Hepatocyte (in vitro differentiated cells): ENCODE results near the gene NLK. TPM values are rescaled to one million over a fixed set of nuclear protein-coding genes. Genes with fewer than 3 reads are reported as not detected.

ENCODE experiments used
- DNase-seq: peaks from one replicate; pipeline ENCODE4 v3.0.0-alpha.2; 2016; ENCODE audit warnings: low spot score
- H2AFZ ChIP-seq: fragments of 200-600 bp; sonication (generic); 2 replicates; pipeline ENCODE4 v1.6.0; 2016; ENCODE audit warnings: antibody characterized with exemption, mild to moderate bottlenecking
- H3K27ac ChIP-seq: fragments of 200-600 bp; sonication (generic); 2 replicates; pipeline ENCODE4 v1.5.1; 2016; ENCODE audit warnings: mild to moderate bottlenecking
- H3K27me3 ChIP-seq: fragments of 200-600 bp; sonication (generic); 2 replicates; pipeline ENCODE4 v1.6.1; 2016
- H3K36me3 ChIP-seq: fragments of 200-600 bp; sonication (generic); replicated peaks from 2 replicates; pipeline ENCODE4 v1.5.1; 2016; ENCODE audit warnings: low read depth; ENCODE audit not compliant: insufficient read depth
- H3K4me1 ChIP-seq: fragments of 200-600 bp; sonication (generic); 2 replicates; pipeline ENCODE4 v1.5.1; 2016; ENCODE audit warnings: mild to moderate bottlenecking, moderate library complexity; ENCODE audit not compliant: insufficient read depth
- H3K4me2 ChIP-seq: fragments of 200-600 bp; sonication (generic); 2 replicates; pipeline ENCODE4 v1.6.0; 2016
- H3K4me3 ChIP-seq: fragments of 200-600 bp; sonication (generic); 2 replicates; pipeline ENCODE4 v1.5.1; 2016; ENCODE audit warnings: mild to moderate bottlenecking
- H3K79me2 ChIP-seq: fragments of 200-600 bp; sonication (generic); 2 replicates; pipeline ENCODE4 v1.6.0; 2017; ENCODE audit warnings: mild to moderate bottlenecking
- H3K9me2 ChIP-seq: fragments of 200-600 bp; sonication (generic); replicated peaks from 2 replicates; pipeline ENCODE4 v1.6.0; 2017; ENCODE audit warnings: mild to moderate bottlenecking; ENCODE audit not compliant: insufficient read depth
- H3K9me3 ChIP-seq: fragments of 200-600 bp; sonication (generic); 2 replicates; pipeline ENCODE4 v1.5.1; 2016; ENCODE audit warnings: low read depth, mild to moderate bottlenecking
- H4K20me1 ChIP-seq: fragments of 200-600 bp; sonication (generic); 2 replicates; pipeline ENCODE4 v1.6.0; 2016; ENCODE audit warnings: mild to moderate bottlenecking; ENCODE audit not compliant: insufficient read depth, poor library complexity, severe bottlenecking
- CTCF ChIP-seq: fragments of 200-600 bp; sonication (generic); IDR thresholded peaks from 2 replicates; pipeline ENCODE4 v1.5.1; 2016; ENCODE audit warnings: antibody characterized with exemption, mild to moderate bottlenecking; ENCODE audit not compliant: poor library complexity
- EZH2 ChIP-seq: fragments of 200-600 bp; sonication (generic); IDR thresholded peaks from 2 replicates; pipeline ENCODE4 v1.6.1; 2016; ENCODE audit warnings: antibody characterized with exemption, mild to moderate bottlenecking, borderline replicate concordance
- EZH2phosphoT487 ChIP-seq: fragments of 200-600 bp; sonication (generic); IDR thresholded peaks from one replicate; pipeline ENCODE4 v1.6.1; 2018; ENCODE audit warnings: antibody characterized with exemption, mild to moderate bottlenecking, low read depth, moderate library complexity; ENCODE audit not compliant: unreplicated experiment, severe bottlenecking
- WGBS: methylation state at CpG from one replicate; pipeline ENCODE4 v1.1.6; 2016; ENCODE audit warnings: low lambda C conversion rate; ENCODE audit errors: missing lambda C conversion rate; 5-methylcytosine and 5-hydroxymethylcytosine counted together
- polyA plus RNA-seq: library from polyadenylated mRNA; unstranded; fragments of >200 nt; fragmentation: Nextera tagmentation; extraction: Ambion mirVana; gene quantifications from 2 replicates; pipeline ENCODE4 v1.2.1, GENCODE V29; 2016
- total RNA-seq: library from RNA; depleted of rRNA; stranded (reverse); fragments of >200 nt; gene quantifications from 2 replicates; pipeline ENCODE4 v1.2.3, GENCODE V29; 2014

NLK gene
- total and polyA plus RNA-seq, 2 experiments from 2014 or later, result 5.2 to 24.9 TPM

GRCh38 chr17:28059675-28060074 is 17.2 kb downstream of the NLK start:
- H3K4me3 ChIP-seq, result no peak overlapping the region
- H3K9me2 ChIP-seq, result no peaks in the 10 kb centered on the region
- H3K27ac ChIP-seq, result no peak overlapping the region
- no peak overlapping the region for H3K4me2 ChIP-seq
- DNase-seq, result no peak
- no peaks in the 10 kb centered on the region for H3K27me3 ChIP-seq
- 96% methylated on average over 1 of the region's 1 CpG for WGBS
- H3K4me1 ChIP-seq, result peaks cover 22% of the 10 kb centered on the region
- H3K9me3 ChIP-seq, result no peaks in the 10 kb centered on the region
- H2AFZ ChIP-seq, result no peak overlapping the region
- H3K36me3 ChIP-seq, result no peaks in the 10 kb centered on the region
- peaks cover 8% of the 10 kb centered on the region for H4K20me1 ChIP-seq
- TF ChIP-seq CTCF (no peak), EZH2phosphoT487 (no peak), EZH2 (no peak)
- H3K79me2 ChIP-seq, result peaks cover 94% of the 10 kb centered on the region

- 87% methylated on average over 2 of the region's 2 CpGs for WGBS
- Histone ChIP-seq H3K4me2 (no peak overlapping the region), H4K20me1 (peaks cover 7% of the 10 kb centered on the region)
These were observed 23.2 kb downstream of the NLK start for GRCh38 chr17:28065706-28066105.

GRCh38 chr17:28069061-28069460 is 26.6 kb downstream of the NLK start:
- Histone ChIP-seq H4K20me1 (peaks cover 4% of the 10 kb centered on the region), H3K9me2 (no peaks in the 10 kb centered on the region), H3K9me3 (no peaks in the 10 kb centered on the region), H3K4me2 (no peak overlapping the region), H2AFZ (no peak overlapping the region), H3K27me3 (no peaks in the 10 kb centered on the region), H3K4me1 (no peaks in the 10 kb centered on the region), H3K79me2 (peaks cover 96% of the 10 kb centered on the region), H3K36me3 (no peaks in the 10 kb centered on the region), H3K27ac (no peak overlapping the region), H3K4me3 (no peak overlapping the region)
- DNase-seq, result no peak
- TF ChIP-seq EZH2phosphoT487 (no peak), EZH2 (no peak), CTCF (no peak)
- 100% methylated on average over 1 of the region's 1 CpG for WGBS

More at GRCh38 chr17:28065706-28066105, 23.2 kb downstream of the NLK start:
- Histone ChIP-seq H2AFZ (no peak overlapping the region), H3K27ac (no peak overlapping the region), H3K9me2 (no peaks in the 10 kb centered on the region), H3K4me3 (no peak overlapping the region), H3K9me3 (no peaks in the 10 kb centered on the region), H3K4me1 (no peaks in the 10 kb centered on the region), H3K79me2 (peaks cover 94% of the 10 kb centered on the region), H3K36me3 (no peaks in the 10 kb centered on the region), H3K27me3 (no peaks in the 10 kb centered on the region)
- no peak for TF ChIP-seq EZH2phosphoT487
- no peak for TF ChIP-seq CTCF
- TF ChIP-seq EZH2, result no peak
- no peak for DNase-seq

- no peaks in the 10 kb centered on the region for H3K9me2 ChIP-seq
- H3K4me3 ChIP-seq, result no peak overlapping the region
- no peak overlapping the region for H2AFZ ChIP-seq
- 100% methylated on average over 1 of the region's 1 CpG for WGBS
- H3K27me3 ChIP-seq, result no peaks in the 10 kb centered on the region
- H3K36me3 ChIP-seq, result no peaks in the 10 kb centered on the region
- H3K4me2 ChIP-seq, result no peak overlapping the region
- peaks cover 4% of the 10 kb centered on the region for H4K20me1 ChIP-seq
- peaks cover 88% of the 10 kb centered on the region for H3K79me2 ChIP-seq
- no peaks in the 10 kb centered on the region for H3K4me1 ChIP-seq
- DNase-seq, result no peak
- H3K27ac ChIP-seq, result no peak overlapping the region
- no peaks in the 10 kb centered on the region for H3K9me3 ChIP-seq
- TF ChIP-seq CTCF (no peak), EZH2 (no peak)
These were observed 28.7 kb downstream of the NLK start for GRCh38 chr17:28071179-28071578.
